DND-41 (cell line): ENCODE measurements around the gene FER1L5.

ENCODE experiments used
- ATAC-seq: fragments of 200-7000 bp; cut with Tn5 transposase; 3 replicates; pipeline ENCODE4 v1.9.1; 2021; ENCODE audit warnings: low read depth; ENCODE audit not compliant: insufficient read depth
- DNase-seq: peaks from one replicate; pipeline ENCODE4 v3.0.0-alpha.2; 2020
- H2AFZ ChIP-seq: 2 replicates; pipeline ENCODE4 v1.6.0; 2012; ENCODE audit warnings: low read depth, low read length
- H3K27ac ChIP-seq: 2 replicates; pipeline ENCODE4 v1.5.1; 2012; ENCODE audit warnings: low read length, inconsistent platforms
- H3K27me3 ChIP-seq: fragments of 200-600 bp; sonication (generic); 2 replicates; pipeline ENCODE4 v1.6.0; 2012; ENCODE audit warnings: low read length, mild to moderate bottlenecking, inconsistent platforms; ENCODE audit not compliant: insufficient read depth, poor library complexity
- H3K36me3 ChIP-seq: 2 replicates; pipeline ENCODE4 v1.5.1; 2012; ENCODE audit warnings: low read length, inconsistent platforms; ENCODE audit not compliant: insufficient read depth
- H3K4me1 ChIP-seq: 2 replicates; pipeline ENCODE4 v1.5.1; 2012; ENCODE audit warnings: mild to moderate bottlenecking, low read length; ENCODE audit not compliant: insufficient read depth
- H3K4me2 ChIP-seq: 2 replicates; pipeline ENCODE4 v1.6.0; 2012; ENCODE audit warnings: mild to moderate bottlenecking, moderate library complexity, low read length, inconsistent platforms; ENCODE audit not compliant: insufficient read depth
- H3K4me3 ChIP-seq, 2 experiments: fragments of 200-600 bp in 1 of 2; shearing (Covaris generic) in 1 of 2; 2 replicates each; pipeline ENCODE4 v1.5.1; 2012 to 2016; ENCODE audit warnings: inconsistent platforms in 2 of 2, low read length in 2 of 2, mild to moderate bottlenecking in 2 of 2, low read depth in 1 of 2, moderate library complexity in 1 of 2
- H3K79me2 ChIP-seq: 2 replicates; pipeline ENCODE4 v1.6.0; 2012; ENCODE audit warnings: low read length, inconsistent platforms; ENCODE audit not compliant: insufficient read depth
- H3K9ac ChIP-seq: 2 replicates; pipeline ENCODE4 v1.6.0; 2012; ENCODE audit warnings: low read depth, mild to moderate bottlenecking, inconsistent platforms, low read length, moderate library complexity
- H3K9me3 ChIP-seq: 2 replicates; pipeline ENCODE4 v1.5.1; 2012; ENCODE audit warnings: low read length, moderate library complexity, mild to moderate bottlenecking, inconsistent platforms; ENCODE audit not compliant: insufficient read depth, severe bottlenecking
- H4K20me1 ChIP-seq: 2 replicates; pipeline ENCODE4 v1.6.0; 2012; ENCODE audit warnings: low read length; ENCODE audit not compliant: insufficient read depth
- EZH2 ChIP-seq: IDR thresholded peaks from 3 replicates; pipeline ENCODE4 v1.6.1; 2012; ENCODE audit warnings: borderline replicate concordance, low read depth, mild to moderate bottlenecking, moderate library complexity, low read length, inconsistent platforms; ENCODE audit not compliant: severe bottlenecking
- TF ChIP-seq, protein P1 (sequence below): IDR thresholded peaks from 2 replicates; pipeline ENCODE4 v1.5.1; 2012; ENCODE audit warnings: borderline replicate concordance, low read length, moderate library complexity, mild to moderate bottlenecking; ENCODE audit not compliant: poor library complexity, severe bottlenecking; ENCODE audit errors: extremely low read depth

The FER1L5 gene

DNA sequence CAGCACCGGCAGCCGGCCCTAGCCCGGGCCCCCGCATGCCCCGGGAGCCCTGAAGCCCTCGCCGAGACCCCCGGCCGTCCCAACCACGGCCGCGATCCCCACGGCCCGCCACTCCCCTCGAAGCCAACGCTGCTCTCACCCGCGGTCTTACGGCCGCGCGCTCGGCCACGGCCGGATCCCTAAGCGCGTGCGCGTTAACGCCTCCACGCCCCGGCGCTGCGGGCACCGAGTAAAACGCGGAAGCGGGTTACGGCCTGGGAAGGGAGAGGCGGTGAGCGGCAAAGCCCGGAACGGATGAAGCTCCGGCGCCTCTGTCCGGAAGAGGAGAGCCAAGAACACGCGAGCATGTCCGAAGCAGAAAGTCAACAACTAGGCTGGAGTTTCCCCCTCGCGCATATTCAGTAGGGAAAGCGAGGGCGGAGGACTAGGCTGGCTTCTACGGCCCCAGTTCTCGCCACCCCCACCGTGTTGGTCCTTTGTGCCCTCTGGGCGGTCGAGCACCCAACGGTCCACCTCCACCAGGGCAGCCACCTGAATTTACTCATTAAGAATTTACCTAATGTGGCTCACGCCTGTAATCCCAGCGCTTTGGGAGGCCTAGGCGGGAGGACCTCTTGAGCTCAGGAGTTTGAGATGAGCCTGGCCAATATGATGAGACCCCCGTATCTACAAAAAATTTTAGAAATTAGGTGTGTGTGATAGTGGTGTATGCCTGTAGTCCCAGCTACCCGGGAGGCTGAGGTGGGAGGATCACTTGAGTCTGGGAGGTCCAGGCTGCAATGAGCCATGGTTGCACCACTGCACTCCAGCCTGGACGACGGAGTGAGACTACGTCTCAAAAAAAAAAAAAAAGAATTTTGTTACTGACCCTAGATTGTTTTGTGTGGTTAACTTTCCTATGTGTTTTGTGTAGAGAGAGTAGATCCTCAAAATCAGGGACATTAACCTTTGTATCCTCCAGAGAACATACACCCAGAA lies 4.1 kb upstream of the FER1L5 start, which contains the start of gene KANSL3:
Gene KANSL3 (minus strand): TSS at position 169 of the 978 bp plus-strand sequence. CDS start 1,177 bp downstream, outside the sequence.
- H3K4me3 ChIP-seq, result peak within 1 kb of the TSS; percentile 76 to 80
- H3K27ac ChIP-seq, result peak within 1 kb of the TSS; percentile 83

DNA sequence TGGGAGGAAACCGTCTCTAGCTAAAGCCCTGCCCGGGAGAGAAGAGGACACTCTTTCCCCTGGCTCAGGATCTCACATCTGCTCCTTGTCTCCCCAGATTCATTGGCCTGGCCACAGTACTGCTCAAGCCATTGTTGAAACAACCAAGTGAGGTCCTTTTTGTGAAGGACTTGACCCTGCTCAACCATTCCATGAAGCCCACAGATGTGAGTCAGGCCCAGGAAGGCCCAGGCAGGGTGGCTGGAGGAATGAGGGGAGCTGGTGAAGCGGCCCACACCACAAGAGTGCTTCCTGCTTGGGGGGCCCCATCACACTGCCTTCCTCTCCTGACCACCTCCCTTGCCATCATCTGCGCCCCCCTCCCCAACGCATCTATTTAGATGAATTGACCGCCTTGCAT lies 5.1 kb downstream of the FER1L5 start:
- Histone ChIP-seq H3K27ac (no peak overlapping the region), H3K4me2 (no peak overlapping the region), H3K79me2 (no peaks in the 10 kb centered on the region), H3K4me3 (no peak overlapping the region), H3K4me1 (no peaks in the 10 kb centered on the region), H3K9me3 (no peaks in the 10 kb centered on the region), H4K20me1 (no peaks in the 10 kb centered on the region), H3K36me3 (no peaks in the 10 kb centered on the region), H2AFZ (no peak overlapping the region), H3K9ac (no peak overlapping the region), H3K27me3 (no peaks in the 10 kb centered on the region)
- DNase-seq, result no peak
- ATAC-seq, result no peak
- TF ChIP-seq EZH2, result no peak
- TF ChIP-seq, protein P1, sequence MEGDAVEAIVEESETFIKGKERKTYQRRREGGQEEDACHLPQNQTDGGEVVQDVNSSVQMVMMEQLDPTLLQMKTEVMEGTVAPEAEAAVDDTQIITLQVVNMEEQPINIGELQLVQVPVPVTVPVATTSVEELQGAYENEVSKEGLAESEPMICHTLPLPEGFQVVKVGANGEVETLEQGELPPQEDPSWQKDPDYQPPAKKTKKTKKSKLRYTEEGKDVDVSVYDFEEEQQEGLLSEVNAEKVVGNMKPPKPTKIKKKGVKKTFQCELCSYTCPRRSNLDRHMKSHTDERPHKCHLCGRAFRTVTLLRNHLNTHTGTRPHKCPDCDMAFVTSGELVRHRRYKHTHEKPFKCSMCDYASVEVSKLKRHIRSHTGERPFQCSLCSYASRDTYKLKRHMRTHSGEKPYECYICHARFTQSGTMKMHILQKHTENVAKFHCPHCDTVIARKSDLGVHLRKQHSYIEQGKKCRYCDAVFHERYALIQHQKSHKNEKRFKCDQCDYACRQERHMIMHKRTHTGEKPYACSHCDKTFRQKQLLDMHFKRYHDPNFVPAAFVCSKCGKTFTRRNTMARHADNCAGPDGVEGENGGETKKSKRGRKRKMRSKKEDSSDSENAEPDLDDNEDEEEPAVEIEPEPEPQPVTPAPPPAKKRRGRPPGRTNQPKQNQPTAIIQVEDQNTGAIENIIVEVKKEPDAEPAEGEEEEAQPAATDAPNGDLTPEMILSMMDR, result no peak

More for the DNA sequence above, 4.1 kb upstream of the FER1L5 start, which contains the start of gene KANSL3:
- peaks cover 46% of the 10 kb centered on the region for H3K79me2 ChIP-seq
- H3K4me1 ChIP-seq, result peaks cover 34% of the 10 kb centered on the region
- H4K20me1 ChIP-seq, result peaks cover 16% of the 10 kb centered on the region
- no peaks in the 10 kb centered on the region for H3K27me3 ChIP-seq
- DNase-seq (peak; percentile 87), ATAC-seq (peak; percentile 72)
- H3K4me2 ChIP-seq, result peak within 1 kb of the TSS; percentile 88
- no peaks in the 10 kb centered on the region for H3K9me3 ChIP-seq
- peak within 1 kb of the TSS; percentile 82 for H3K9ac ChIP-seq
- H3K36me3 ChIP-seq, result peaks cover 35% of the 10 kb centered on the region
- TF ChIP-seq EZH2, result no peak
- TF ChIP-seq, protein P1, result no peak
- H2AFZ ChIP-seq, result peak within 1 kb of the TSS; percentile 95

DNA sequence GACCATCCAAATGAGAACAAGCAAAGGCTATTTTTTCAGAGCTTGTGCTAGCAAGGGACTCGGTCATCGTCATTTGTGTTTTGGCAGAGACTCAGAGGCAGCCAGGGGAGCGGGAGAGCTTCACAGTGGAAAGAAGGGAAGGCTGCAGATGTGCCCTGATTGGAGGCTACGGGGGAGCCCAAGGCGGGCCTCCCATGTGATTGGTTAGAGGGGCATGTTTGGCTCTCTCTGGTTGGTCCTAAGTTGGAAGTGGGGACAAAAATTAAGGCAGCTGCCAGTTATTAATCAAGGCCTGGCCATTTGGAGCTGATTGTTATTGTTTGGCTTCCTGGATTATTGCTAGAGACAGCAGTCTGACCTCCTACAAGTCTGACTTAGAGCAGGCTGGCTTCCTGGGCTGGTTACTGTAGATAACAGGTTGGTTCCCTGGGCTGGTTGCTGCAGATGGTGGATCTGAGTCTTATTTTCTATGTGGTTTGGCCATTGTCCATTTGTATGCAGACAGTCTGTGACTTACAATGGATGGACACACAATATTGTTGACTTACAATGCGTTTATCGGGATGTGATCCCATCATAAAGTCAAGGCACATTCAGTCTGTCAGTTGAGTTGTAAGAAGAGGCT lies 5.9 kb downstream of the FER1L5 start:
- Histone ChIP-seq H4K20me1 (no peaks in the 10 kb centered on the region), H3K79me2 (no peaks in the 10 kb centered on the region), H3K27me3 (no peaks in the 10 kb centered on the region), H3K4me1 (no peaks in the 10 kb centered on the region), H2AFZ (no peak overlapping the region), H3K27ac (no peak overlapping the region), H3K9ac (no peak overlapping the region), H3K9me3 (no peaks in the 10 kb centered on the region), H3K4me2 (no peak overlapping the region), H3K4me3 (no peak overlapping the region), H3K36me3 (no peaks in the 10 kb centered on the region)
- TF ChIP-seq, protein P1, result no peak
- no peak for TF ChIP-seq EZH2
- no peak for ATAC-seq
- no peak for DNase-seq
